Measurements from ENCODE around the gene CNTN4.

The CNTN4 gene

DNA sequence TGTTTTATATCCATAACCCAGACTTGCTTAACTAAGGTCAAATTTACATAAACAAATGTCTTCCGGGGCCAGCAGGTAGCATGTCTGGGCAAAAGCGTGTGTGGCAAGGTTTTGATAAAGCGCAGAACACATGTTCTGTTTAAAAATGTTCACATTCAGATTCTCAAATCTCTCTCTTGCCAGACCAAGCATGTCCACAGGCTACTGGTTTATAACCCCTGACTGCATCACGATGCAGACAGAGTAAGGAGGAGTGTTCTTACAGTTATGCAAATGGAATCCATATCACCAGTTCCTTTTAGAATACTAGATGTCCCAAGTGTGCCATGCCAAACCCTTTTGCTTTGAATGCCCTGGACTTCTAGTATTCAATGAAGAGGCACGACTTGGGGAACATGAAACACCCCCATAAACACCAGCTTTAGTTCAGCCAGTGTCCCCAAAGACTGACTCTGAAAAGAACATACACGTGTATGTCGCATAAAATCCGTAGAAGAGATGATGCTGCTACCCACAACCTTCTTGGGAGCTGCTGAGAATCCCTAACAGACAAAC is 412.0 kb downstream of the CNTN4 start:
- H3K4me3 ChIP-seq (replicated peaks; ENCODE audit: insufficient read depth, low read length) = no peak overlapping the region
- H3K27ac ChIP-seq (replicated peaks) = no peak overlapping the region
- no peaks in the 10 kb centered on the region for H3K27me3 ChIP-seq (ENCODE audit: insufficient read depth, poor library complexity, severe bottlenecking)
- no peak for DNase-seq (ENCODE audit: low read depth in 1 of 2, low spot score in 1 of 2)
- TF ChIP-seq GABPA (IDR thresholded peaks at IDR 0.05; ENCODE audit: low read depth) (no peak), POLR2AphosphoS5 (IDR thresholded peaks at IDR 0.05; ENCODE audit: low read depth) (no peak), SPI1 (IDR thresholded peaks at IDR 0.05; ENCODE audit: borderline replicate concordance, low read depth) (no peak)
- TF ChIP-seq, protein P1, sequence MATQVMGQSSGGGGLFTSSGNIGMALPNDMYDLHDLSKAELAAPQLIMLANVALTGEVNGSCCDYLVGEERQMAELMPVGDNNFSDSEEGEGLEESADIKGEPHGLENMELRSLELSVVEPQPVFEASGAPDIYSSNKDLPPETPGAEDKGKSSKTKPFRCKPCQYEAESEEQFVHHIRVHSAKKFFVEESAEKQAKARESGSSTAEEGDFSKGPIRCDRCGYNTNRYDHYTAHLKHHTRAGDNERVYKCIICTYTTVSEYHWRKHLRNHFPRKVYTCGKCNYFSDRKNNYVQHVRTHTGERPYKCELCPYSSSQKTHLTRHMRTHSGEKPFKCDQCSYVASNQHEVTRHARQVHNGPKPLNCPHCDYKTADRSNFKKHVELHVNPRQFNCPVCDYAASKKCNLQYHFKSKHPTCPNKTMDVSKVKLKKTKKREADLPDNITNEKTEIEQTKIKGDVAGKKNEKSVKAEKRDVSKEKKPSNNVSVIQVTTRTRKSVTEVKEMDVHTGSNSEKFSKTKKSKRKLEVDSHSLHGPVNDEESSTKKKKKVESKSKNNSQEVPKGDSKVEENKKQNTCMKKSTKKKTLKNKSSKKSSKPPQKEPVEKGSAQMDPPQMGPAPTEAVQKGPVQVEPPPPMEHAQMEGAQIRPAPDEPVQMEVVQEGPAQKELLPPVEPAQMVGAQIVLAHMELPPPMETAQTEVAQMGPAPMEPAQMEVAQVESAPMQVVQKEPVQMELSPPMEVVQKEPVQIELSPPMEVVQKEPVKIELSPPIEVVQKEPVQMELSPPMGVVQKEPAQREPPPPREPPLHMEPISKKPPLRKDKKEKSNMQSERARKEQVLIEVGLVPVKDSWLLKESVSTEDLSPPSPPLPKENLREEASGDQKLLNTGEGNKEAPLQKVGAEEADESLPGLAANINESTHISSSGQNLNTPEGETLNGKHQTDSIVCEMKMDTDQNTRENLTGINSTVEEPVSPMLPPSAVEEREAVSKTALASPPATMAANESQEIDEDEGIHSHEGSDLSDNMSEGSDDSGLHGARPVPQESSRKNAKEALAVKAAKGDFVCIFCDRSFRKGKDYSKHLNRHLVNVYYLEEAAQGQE (IDR thresholded peaks at IDR 0.05; ENCODE audit: insufficient replicate concordance, low read depth) = no peak
- TF ChIP-seq, protein P2, sequence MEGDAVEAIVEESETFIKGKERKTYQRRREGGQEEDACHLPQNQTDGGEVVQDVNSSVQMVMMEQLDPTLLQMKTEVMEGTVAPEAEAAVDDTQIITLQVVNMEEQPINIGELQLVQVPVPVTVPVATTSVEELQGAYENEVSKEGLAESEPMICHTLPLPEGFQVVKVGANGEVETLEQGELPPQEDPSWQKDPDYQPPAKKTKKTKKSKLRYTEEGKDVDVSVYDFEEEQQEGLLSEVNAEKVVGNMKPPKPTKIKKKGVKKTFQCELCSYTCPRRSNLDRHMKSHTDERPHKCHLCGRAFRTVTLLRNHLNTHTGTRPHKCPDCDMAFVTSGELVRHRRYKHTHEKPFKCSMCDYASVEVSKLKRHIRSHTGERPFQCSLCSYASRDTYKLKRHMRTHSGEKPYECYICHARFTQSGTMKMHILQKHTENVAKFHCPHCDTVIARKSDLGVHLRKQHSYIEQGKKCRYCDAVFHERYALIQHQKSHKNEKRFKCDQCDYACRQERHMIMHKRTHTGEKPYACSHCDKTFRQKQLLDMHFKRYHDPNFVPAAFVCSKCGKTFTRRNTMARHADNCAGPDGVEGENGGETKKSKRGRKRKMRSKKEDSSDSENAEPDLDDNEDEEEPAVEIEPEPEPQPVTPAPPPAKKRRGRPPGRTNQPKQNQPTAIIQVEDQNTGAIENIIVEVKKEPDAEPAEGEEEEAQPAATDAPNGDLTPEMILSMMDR (IDR thresholded peaks at IDR 0.05; ENCODE audit: insufficient read depth, low read length) = no peak

DNA sequence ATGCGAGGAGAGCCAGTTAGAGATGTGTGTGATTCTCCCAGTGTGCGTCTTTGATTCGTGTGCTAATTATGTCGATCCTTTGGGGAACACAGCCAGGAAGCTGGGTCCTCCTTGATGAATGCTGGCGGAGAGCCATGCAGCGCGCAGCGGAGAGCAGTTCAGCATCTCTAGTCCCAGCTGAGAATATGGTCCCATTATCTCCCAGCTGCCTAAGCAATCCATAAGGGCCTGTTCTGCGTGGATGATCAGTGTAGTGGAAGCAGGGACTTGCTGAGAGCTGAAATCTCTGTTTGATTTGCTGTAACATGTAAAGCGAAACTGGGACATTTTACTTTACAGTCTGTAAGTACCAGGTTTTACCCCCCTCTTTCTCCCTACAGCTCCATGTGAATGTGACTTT is 412.7 kb downstream of the CNTN4 start:
- H3K27me3 ChIP-seq (ENCODE audit: insufficient read depth, poor library complexity, severe bottlenecking) = no peaks in the 10 kb centered on the region
- DNase-seq (ENCODE audit: low read depth in 1 of 2, low spot score in 1 of 2) = no peak
- no peak overlapping the region for H3K4me3 ChIP-seq (replicated peaks; ENCODE audit: insufficient read depth, low read length)
- TF ChIP-seq POLR2AphosphoS5 (IDR thresholded peaks at IDR 0.05; ENCODE audit: low read depth) = no peak
- no peak for TF ChIP-seq GABPA (IDR thresholded peaks at IDR 0.05; ENCODE audit: low read depth)
- TF ChIP-seq, protein P1 (IDR thresholded peaks at IDR 0.05; ENCODE audit: insufficient replicate concordance, low read depth) = no peak
- TF ChIP-seq, protein P2 (IDR thresholded peaks at IDR 0.05; ENCODE audit: insufficient read depth, low read length) = no peak
- no peak for TF ChIP-seq SPI1 (IDR thresholded peaks at IDR 0.05; ENCODE audit: borderline replicate concordance, low read depth)
- H3K27ac ChIP-seq (replicated peaks) = no peak overlapping the region

DNA sequence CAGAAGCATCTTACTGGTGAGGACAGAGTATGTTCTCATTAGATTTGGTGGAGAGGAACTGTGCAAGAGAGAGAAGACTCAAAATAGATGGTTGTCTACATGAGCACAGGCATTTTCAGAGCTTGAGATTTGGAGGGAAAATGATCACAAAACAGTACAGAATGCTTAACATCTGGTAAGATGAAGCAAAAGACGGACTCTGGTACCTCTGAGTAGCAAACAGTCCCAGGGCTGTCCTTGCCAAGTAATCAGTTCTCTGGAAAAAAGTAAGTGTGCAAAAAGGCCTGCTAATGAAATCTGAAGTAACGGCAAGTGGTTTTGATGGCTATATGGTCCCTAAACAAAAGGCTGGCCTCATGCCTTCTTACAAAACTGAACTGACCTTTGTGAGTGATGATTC is 414.2 kb downstream of the CNTN4 start:
- Histone ChIP-seq H3K27ac (replicated peaks) (no peak overlapping the region), H3K27me3 (ENCODE audit: insufficient read depth, poor library complexity, severe bottlenecking) (no peaks in the 10 kb centered on the region), H3K4me3 (replicated peaks; ENCODE audit: insufficient read depth, low read length) (no peak overlapping the region)
- no peak for TF ChIP-seq GABPA (IDR thresholded peaks at IDR 0.05; ENCODE audit: low read depth)
- TF ChIP-seq, protein P1 (IDR thresholded peaks at IDR 0.05; ENCODE audit: insufficient replicate concordance, low read depth) = no peak
- TF ChIP-seq, protein P2 (IDR thresholded peaks at IDR 0.05; ENCODE audit: insufficient read depth, low read length) = no peak
- TF ChIP-seq POLR2AphosphoS5 (IDR thresholded peaks at IDR 0.05; ENCODE audit: low read depth) = no peak
- TF ChIP-seq SPI1 (IDR thresholded peaks at IDR 0.05; ENCODE audit: borderline replicate concordance, low read depth) = no peak
- DNase-seq (ENCODE audit: low read depth in 1 of 2, low spot score in 1 of 2) = no peak
